Activated naive CD8-positive, alpha-beta T cell treated with anti-CD3 and anti-CD28 coated beads, Interleukin-2, amount 50 U/mL, for 16 hours (primary cell): ENCODE measurements around the gene TNFRSF6B.

ENCODE experiments used
- DNase-seq: peaks from one replicate; pipeline ENCODE4 v3.0.0-alpha.2; 2020; ENCODE audit warnings: low read depth, low spot score

Gene TNFRSF6B

GRCh38 chr20:63737945-63738686 is 41.7 kb downstream of the TNFRSF6B start:
- no peak for DNase-seq

- DNase-seq: no peak
Measured at GRCh38 chr20:63738687-63739129, 42.3 kb downstream of the TNFRSF6B start.

DNA sequence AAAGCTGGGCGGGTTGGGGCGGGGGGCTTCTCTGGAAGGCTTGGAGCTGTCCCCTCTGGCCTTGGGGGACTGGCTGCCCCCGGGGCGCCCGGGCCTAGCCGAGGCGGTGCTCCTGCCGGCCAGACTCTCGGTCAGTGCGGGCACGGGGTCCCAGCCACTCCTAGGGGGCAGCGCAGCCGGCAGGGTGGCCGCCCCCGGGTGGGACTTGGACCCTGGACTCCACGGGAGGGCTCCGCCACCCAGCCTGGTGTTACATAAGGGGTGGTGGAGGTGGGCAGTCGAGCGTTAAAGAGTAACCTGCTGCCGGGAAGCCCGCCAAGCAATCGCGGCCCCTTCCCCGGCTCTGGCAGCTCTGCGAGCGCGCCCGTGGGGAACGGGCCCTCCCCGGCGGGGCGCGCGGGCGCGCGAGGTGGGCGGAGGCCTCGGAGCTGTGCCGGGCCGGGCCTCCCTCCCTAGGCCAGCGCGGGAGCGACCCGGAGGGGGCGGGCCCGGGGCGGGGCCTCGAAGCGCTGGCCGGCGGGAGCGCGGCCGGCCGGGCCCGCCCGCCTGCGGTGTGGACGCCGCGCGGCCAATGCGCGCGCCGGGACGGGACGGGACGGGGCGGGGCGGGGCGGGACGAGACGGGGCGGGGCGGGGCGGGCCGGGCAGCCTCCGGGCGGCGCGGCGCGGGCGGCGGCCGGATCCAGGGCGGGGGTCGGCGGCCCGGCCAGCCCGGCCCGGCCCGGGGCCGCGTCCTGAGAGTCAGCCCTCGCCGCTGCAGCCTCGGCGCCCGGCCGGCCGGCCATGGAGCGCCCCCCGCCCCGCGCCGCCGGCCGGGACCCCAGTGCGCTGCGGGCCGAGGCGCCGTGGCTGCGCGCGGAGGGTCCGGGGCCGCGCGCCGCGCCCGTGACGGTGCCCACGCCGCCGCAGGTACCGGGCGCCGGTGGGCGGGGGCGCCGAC is 42.9 kb downstream of the TNFRSF6B start, which contains the start of gene SLC2A4RG:
Gene SLC2A4RG, plus strand, starts transcription at position 647 of the 940 bp plus-strand sequence. Its CDS starts 137 bp downstream, at position 784.
- DNase-seq: no peak

GRCh38 chr20:63740070-63740626 is 43.7 kb downstream of the TNFRSF6B start:
- DNase-seq: no peak

- no peak for DNase-seq
Measured at GRCh38 chr20:63740627-63741353, 44.3 kb downstream of the TNFRSF6B start.

- DNase-seq: no peak
Measured at GRCh38 chr20:63741354-63741675, 44.9 kb downstream of the TNFRSF6B start.

GRCh38 chr20:63741676-63742380 is 45.4 kb downstream of the TNFRSF6B start:
- DNase-seq: no peak

- no peak for DNase-seq
Measured at GRCh38 chr20:63742381-63743024, 46.1 kb downstream of the TNFRSF6B start.

DNA sequence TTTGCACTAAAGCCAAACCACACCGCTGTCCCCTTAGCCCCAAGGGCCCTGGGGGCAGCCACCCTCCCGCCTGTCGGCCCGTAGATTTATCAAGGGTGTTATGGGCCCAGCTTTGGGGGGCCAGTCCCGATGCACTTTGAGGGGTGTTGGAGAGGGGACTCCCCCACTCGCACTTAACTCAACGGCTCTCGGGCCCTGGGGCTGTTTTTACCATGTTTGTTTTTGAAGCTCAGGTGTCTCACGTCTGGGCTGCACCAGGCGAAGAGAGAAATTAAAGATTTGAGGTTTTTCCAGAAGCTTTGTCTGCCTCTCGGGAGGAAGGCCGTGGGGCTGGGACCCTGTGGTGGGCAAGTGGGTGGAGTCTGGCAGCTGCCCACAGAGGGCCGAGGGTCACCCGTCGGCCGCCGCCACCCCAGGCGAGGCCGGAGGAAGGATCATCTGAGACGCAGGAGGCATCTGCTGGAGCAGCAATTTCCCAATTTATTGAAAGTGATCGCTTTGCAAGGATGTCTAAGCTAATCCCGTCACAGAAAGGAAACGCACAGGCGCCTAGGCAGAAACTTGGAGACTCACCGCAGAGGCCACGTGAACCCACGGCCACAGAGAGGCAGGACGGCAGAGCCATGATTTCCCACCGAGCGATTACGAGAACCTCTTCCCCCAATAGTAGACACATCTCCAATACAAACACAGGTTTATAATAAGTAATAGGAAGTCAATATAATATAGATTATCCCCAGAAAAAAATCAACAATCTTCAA is 46.9 kb downstream of the TNFRSF6B start:
- no peak for DNase-seq

GRCh38 chr20:63744158-63744557 is 47.7 kb downstream of the TNFRSF6B start:
- no peak for DNase-seq

- no peak for DNase-seq
Measured at GRCh38 chr20:63744574-63745423, 48.3 kb downstream of the TNFRSF6B start.

GRCh38 chr20:63745424-63745805 is 49.0 kb downstream of the TNFRSF6B start:
- no peak for DNase-seq

- DNase-seq: no peak
Measured at GRCh38 chr20:63745961-63746731, 49.7 kb downstream of the TNFRSF6B start.

DNA sequence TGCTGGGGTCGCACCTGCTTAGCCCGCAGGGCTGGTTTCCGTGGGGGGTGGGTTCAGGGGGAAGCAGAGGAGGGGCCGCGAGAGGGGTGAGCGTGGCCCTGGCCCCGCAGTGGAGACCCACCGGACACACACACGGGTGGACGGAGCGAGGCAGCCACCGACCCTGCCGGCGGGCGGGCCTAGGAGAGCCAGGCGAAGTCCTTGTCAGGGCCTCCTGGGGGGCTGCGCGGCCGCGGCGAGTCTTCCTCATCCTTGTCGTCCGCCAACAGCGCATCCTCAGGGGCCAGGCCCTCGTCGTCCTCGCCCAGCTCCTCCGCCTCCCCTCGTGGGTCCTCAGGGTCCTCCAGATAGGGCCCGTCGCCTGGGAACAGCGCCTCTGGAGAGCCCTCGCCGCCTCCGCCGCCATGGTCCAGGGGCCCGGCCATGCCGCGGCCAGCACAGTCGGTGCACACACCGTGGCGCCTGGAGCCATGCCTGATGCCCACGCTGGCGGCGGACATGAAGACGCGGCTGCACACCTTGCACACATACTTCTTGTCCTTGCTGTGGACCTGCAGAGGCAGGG is 50.4 kb downstream of the TNFRSF6B start:
- DNase-seq: no peak

DNA sequence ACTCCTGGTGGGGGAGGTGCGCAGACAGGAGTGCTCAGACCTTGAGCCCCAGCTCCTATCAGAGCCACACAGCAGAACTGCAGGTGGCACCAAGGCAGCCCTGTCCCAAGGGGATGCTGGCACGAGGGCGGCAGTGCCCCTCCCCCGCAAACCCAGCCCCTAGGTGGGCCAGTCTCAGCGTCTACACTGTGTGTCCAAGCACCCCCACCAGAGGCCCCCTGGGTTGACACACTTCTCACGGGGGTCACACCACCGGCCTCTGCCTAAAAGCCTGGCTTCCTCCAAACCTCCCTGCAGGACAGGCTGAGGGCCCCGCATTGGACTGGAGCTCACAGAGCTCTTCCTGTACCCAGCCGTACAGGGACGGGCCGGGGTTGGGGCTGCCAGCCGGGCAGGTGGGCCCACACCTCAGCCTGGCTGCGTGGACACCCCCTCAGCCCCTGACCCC is 51.2 kb downstream of the TNFRSF6B start:
- no peak for DNase-seq
